ENCODE data around the gene ZNF215.
"Not testable (repeated sequence)": the region's sequence is repeated elsewhere in the genome, so short reads cannot be mapped to it uniquely, and the experiment has no call there.

The ZNF215 gene

GRCh38 chr11:6920702-6921101, 5.5 kb upstream of the ZNF215 start, which contains the start of gene OR2D3:
Gene OR2D3 (plus strand): TSS chr11:6921002. CDS start chr11:6921002, 0 bp downstream.
- Mint-ChIP-seq H3K27me3 (peaks cover 14% of the 10 kb centered on the region), H3K4me3 (no peak within 1 kb of the TSS), H3K9me3 (peaks cover 3% of the 10 kb centered on the region), H3K36me3 (no peaks in the 10 kb centered on the region), H3K27ac (no peak within 1 kb of the TSS), H3K4me1 (peaks cover 1% of the 10 kb centered on the region)
- CTCF ChIA-PET: no interaction called here
- no peak for DNase-seq

DNA sequence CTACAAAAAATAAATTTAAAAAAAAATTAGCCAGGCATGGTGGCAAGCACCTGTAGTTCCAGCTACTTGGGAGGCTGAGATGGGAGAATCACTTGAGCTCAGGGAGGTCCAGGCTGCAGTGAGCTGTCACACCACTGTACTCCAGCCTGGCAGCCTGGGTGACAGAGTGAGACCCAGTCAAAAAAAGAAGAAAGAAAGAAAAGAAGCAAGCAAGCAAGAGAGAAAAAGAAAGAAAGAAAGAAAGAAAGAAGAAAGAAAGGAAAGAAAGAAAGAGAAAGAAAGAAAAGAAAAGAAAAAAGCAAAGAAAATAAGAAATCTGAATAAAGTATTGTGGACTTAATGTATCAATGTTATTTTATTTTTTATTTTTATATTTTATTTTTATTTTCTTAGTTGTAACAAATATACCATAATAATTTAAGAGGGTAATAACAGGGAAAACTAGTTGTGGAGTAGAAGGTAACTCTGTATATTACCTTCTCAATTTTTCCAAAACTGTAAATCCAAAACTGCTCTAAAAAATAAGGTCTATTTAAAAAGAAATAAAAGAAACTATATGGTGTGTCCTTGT, 1.1 kb upstream of the ZNF215 start:
- no peak overlapping the region for H3K4me3 Mint-ChIP-seq
- peaks cover 36% of the 10 kb centered on the region for H3K27me3 Mint-ChIP-seq
- H3K36me3 Mint-ChIP-seq: no peaks in the 10 kb centered on the region
- peaks cover 18% of the 10 kb centered on the region for H3K4me1 Mint-ChIP-seq
- no peaks in the 10 kb centered on the region for H3K9me3 Mint-ChIP-seq
- H3K27ac Mint-ChIP-seq: no peak overlapping the region
- no peak for DNase-seq
- CTCF ChIA-PET: no interaction called here

DNA sequence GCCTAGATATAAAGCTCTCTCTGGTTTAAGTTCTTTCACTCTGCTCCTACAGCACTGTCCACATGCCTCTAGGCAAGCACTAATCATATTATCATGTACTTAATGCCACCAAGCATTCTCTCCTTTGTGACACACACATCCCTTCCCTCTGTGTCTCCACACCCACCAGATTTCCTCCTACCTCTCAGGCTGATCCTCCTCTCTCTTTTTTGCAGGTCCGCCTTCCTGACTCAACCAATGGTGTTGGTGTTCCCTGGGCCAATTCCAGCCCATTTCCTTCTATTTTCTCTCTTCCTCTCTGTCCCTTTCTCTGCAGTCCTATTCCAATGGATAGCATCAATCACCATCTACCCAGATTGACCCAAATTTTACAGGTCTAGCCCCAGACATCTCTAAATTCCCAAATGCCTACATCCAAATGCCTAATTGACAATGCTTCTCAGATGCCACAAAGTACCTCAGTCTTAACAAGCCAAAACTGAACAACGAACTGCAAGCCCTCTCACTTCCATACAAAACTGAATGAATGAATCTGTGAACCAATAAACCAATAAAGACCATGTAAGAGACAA, 504 bp upstream of the ZNF215 start:
- no peak for DNase-seq
- H3K9me3 Mint-ChIP-seq: no peaks in the 10 kb centered on the region
- no peaks in the 10 kb centered on the region for H3K36me3 Mint-ChIP-seq
- H3K27ac Mint-ChIP-seq: no peak overlapping the region
- peak overlapping the region; percentile 76 for H3K4me3 Mint-ChIP-seq
- CTCF ChIA-PET: no interaction called here
- H3K27me3 Mint-ChIP-seq: peaks cover 36% of the 10 kb centered on the region
- H3K4me1 Mint-ChIP-seq: peaks cover 18% of the 10 kb centered on the region

DNA sequence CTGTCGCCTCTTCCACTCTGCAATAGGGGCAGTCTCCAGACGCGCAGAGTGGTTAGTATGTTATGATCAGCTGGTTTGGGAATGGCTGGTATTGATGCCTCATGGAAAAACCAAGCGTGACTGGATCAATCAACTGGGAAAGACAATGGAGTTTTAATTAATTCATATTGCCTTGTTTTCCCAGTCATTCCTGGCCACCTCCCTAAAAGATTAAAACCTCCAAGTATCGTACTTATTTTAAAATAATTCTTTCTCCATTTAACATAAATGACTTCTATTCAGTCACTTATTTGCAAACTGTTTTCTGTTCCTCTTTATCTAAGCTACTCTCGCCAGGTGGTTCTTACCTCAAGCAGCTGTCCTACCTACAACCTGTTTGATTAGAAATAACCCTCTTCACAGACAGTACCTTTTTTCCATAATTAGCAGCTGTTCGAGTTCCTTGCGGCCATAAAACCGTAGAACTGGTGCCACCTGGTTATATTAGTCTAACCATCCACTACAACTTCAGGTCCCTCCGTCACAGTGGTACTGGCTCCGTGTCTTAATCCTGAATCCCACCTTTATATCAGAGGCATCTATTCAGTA, 898 bp downstream of the ZNF215 start:
- Mint-ChIP-seq H3K36me3 (no peaks in the 10 kb centered on the region), H3K27me3 (peaks cover 30% of the 10 kb centered on the region), H3K9me3 (no peaks in the 10 kb centered on the region), H3K4me1 (peaks cover 21% of the 10 kb centered on the region), H3K27ac (no peak overlapping the region), H3K4me3 (peak overlapping the region; percentile 76)
- DNase-seq: no peak
- CTCF ChIA-PET: interaction anchor here (0.7 to 0.9 kb wide), 3 partner anchors 8 to 190 kb away, joined by 3 read pairs; no protein-coding TSS in a partner anchor

- Mint-ChIP-seq H3K27ac (no peak overlapping the region), H3K36me3 (no peaks in the 10 kb centered on the region), H3K9me3 (no peaks in the 10 kb centered on the region), H3K27me3 (peaks cover 30% of the 10 kb centered on the region), H3K4me3 (no peak overlapping the region), H3K4me1 (peaks cover 24% of the 10 kb centered on the region)
- DNase-seq: no peak
- CTCF ChIA-PET: no interaction called here
Observed at GRCh38 chr11:6928916-6929315, 2.7 kb downstream of the ZNF215 start.

DNA sequence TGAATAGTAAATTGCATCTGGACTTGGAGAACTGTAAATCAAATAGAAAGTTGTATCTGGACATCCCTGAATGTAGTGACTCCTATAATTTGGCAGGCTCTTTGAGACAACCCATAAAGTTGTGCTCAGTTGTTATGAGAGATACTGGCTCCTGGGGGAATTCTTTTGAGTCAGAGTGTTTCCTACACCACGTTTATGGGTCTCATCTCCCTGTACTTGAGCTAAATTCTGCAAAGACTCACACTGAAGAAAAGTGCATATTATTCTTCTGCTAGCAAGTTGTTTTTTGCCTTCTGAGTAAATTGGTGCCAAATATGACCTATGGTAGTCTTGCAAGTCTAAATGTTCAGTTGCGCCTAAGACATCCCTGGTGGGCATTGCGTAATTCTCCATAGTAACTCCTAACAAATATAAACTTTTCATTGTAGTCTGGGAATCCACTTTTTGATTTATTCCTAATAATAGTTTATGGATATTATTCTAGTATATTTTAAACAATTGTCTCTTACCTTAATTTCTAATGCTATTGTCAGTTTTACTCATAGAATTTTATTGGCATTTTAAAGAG, 5.0 kb downstream of the ZNF215 start:
- H3K4me3 Mint-ChIP-seq: no peak overlapping the region
- H3K27me3 Mint-ChIP-seq: peaks cover 16% of the 10 kb centered on the region
- H3K9me3 Mint-ChIP-seq: no peaks in the 10 kb centered on the region
- H3K36me3 Mint-ChIP-seq: no peaks in the 10 kb centered on the region
- DNase-seq: no peak
- CTCF ChIA-PET: no interaction called here
- H3K27ac Mint-ChIP-seq: no peak overlapping the region
- H3K4me1 Mint-ChIP-seq: peaks cover 17% of the 10 kb centered on the region

GRCh38 chr11:6932145-6932544, 5.9 kb downstream of the ZNF215 start:
- no peaks in the 10 kb centered on the region for H3K36me3 Mint-ChIP-seq
- peaks cover 7% of the 10 kb centered on the region for H3K27me3 Mint-ChIP-seq
- no peak overlapping the region for H3K27ac Mint-ChIP-seq
- no peaks in the 10 kb centered on the region for H3K9me3 Mint-ChIP-seq
- H3K4me1 Mint-ChIP-seq: peaks cover 11% of the 10 kb centered on the region
- peak; percentile 25 for DNase-seq
- CTCF ChIA-PET: no interaction called here
- H3K4me3 Mint-ChIP-seq: no peak overlapping the region

- Mint-ChIP-seq H3K4me3 (no peak overlapping the region), H3K4me1 (no peaks in the 10 kb centered on the region), H3K36me3 (no peaks in the 10 kb centered on the region), H3K9me3 (no peaks in the 10 kb centered on the region), H3K27me3 (no peaks in the 10 kb centered on the region), H3K27ac (no peak overlapping the region)
- CTCF ChIA-PET: no interaction called here
- no peak for DNase-seq
Observed at GRCh38 chr11:6941970-6942369, 15.7 kb downstream of the ZNF215 start.

GRCh38 chr11:6943131-6943530, 16.9 kb downstream of the ZNF215 start:
- no peak for DNase-seq
- Mint-ChIP-seq H3K36me3 (no peaks in the 10 kb centered on the region), H3K4me3 (no peak overlapping the region), H3K9me3 (no peaks in the 10 kb centered on the region), H3K27me3 (no peaks in the 10 kb centered on the region), H3K4me1 (no peaks in the 10 kb centered on the region), H3K27ac (no peak overlapping the region)
- CTCF ChIA-PET: no interaction called here

DNA sequence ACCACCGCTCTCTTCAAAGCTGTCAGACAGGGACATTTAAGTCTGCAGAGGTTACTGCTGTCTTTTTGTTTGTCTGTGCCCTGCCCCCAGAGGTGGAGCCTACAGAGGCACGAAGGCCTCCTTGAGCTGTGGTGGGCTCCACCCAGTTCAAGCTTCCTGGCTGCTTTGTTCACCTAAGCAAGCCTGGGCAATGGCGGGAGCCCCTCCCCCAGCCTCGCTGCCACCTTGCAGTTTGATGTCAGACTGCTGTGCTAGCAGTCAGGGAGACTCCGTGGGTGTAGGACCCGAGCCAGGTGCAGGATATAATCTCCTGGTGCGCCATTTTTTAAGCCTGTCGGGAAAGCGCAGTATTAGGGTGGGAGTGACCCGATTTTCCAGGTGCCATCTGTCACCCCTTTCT, 28.0 kb downstream of the ZNF215 start:
- H3K4me3 Mint-ChIP-seq, H3K9me3 Mint-ChIP-seq, DNase-seq, H3K36me3 Mint-ChIP-seq, H3K4me1 Mint-ChIP-seq, H3K27ac Mint-ChIP-seq, CTCF ChIA-PET, H3K27me3 Mint-ChIP-seq: not testable (repeated sequence)

GRCh38 chr11:6962141-6962540, 35.9 kb downstream of the ZNF215 start:
- no peaks in the 10 kb centered on the region for H3K36me3 Mint-ChIP-seq
- no peak overlapping the region for H3K27ac Mint-ChIP-seq
- CTCF ChIA-PET: no interaction called here
- H3K4me1 Mint-ChIP-seq: no peaks in the 10 kb centered on the region
- no peaks in the 10 kb centered on the region for H3K27me3 Mint-ChIP-seq
- no peak for DNase-seq
- no peaks in the 10 kb centered on the region for H3K9me3 Mint-ChIP-seq
- H3K4me3 Mint-ChIP-seq: no peak overlapping the region

- Mint-ChIP-seq H3K36me3 (no peaks in the 10 kb centered on the region), H3K27me3 (no peaks in the 10 kb centered on the region), H3K4me1 (no peaks in the 10 kb centered on the region), H3K4me3 (no peak overlapping the region), H3K27ac (no peak overlapping the region), H3K9me3 (no peaks in the 10 kb centered on the region)
- CTCF ChIA-PET: no interaction called here
- DNase-seq: no peak
Observed at GRCh38 chr11:6962673-6963072, 36.4 kb downstream of the ZNF215 start.

GRCh38 chr11:6968816-6969215, 42.6 kb downstream of the ZNF215 start:
- no peak overlapping the region for H3K4me3 Mint-ChIP-seq
- DNase-seq: no peak
- H3K9me3 Mint-ChIP-seq: no peaks in the 10 kb centered on the region
- no peaks in the 10 kb centered on the region for H3K36me3 Mint-ChIP-seq
- no peaks in the 10 kb centered on the region for H3K27me3 Mint-ChIP-seq
- H3K4me1 Mint-ChIP-seq: no peaks in the 10 kb centered on the region
- CTCF ChIA-PET: no interaction called here
- no peak overlapping the region for H3K27ac Mint-ChIP-seq

GRCh38 chr11:6969854-6970253, 43.6 kb downstream of the ZNF215 start:
- H3K9me3 Mint-ChIP-seq, H3K27ac Mint-ChIP-seq, H3K4me1 Mint-ChIP-seq, DNase-seq, H3K27me3 Mint-ChIP-seq, H3K4me3 Mint-ChIP-seq, H3K36me3 Mint-ChIP-seq, CTCF ChIA-PET: not testable (repeated sequence)

DNA sequence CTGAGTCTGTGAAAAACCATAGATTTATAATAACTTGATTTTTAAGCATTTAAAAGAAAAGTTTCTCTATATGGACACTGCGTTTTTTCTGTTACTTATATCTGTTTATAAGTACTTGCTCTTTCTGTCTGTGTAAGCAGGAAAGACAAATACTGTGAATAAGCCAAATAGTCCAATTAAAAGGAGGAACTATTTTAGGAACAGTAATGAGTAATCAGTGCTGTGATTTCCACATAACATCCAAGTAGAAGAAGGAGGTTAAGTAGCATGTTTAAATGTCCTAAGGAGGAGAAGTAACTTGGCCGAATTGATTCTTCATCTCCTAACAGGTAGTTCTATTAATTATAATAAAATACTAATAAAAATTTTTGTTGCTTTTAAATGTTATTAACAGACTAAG, 53.1 kb downstream of the ZNF215 start:
- no peaks in the 10 kb centered on the region for H3K27me3 Mint-ChIP-seq
- no peaks in the 10 kb centered on the region for H3K4me1 Mint-ChIP-seq
- H3K36me3 Mint-ChIP-seq: no peaks in the 10 kb centered on the region
- no peaks in the 10 kb centered on the region for H3K9me3 Mint-ChIP-seq
- no peak overlapping the region for H3K4me3 Mint-ChIP-seq
- no peak for DNase-seq
- no peak overlapping the region for H3K27ac Mint-ChIP-seq
- CTCF ChIA-PET: interaction anchor here (0.7 kb wide), 1 partner anchor 300 kb away, joined by 3 read pairs; no protein-coding TSS in a partner anchor
